Naive thymus-derived CD8-positive, alpha-beta T cell (primary cell): ENCODE data around the gene CCDC69. TPM values are rescaled to one million over a fixed set of nuclear protein-coding genes. Genes with fewer than 3 reads are reported as not detected.
A peak's percentile ranks its signal among the peaks of the same experiment; 100 is the strongest.

Experiments used
- ATAC-seq, 2 donors: fragments of 150-1000 bp; cut with Tn5 transposase in 1 of 2; sonication (Bioruptor Pico), chemical (Tn5 transposase) in 1 of 2; 1 replicate in 1 of 2; 2 replicates in 1 of 2; pipeline ENCODE4 v1.10.0; 2021; ENCODE audit warnings: mild to moderate bottlenecking in 2 of 2, moderate library complexity in 2 of 2
- POLR2A ChIA-PET: fragments of 350-600 bp; sonication (Branson Sonifier 250); formaldehyde crosslinking; loops from one replicate; lab custom pipeline; 2021; ENCODE audit warnings: antibody characterized with exemption; lab: Charles Lee
- DNase-seq, 10 donors: peaks; one replicate each; pipeline versions ENCODE4 v3.0.0 to v3.0.0-alpha.2; 2020 to 2022
- H3K27ac Mint-ChIP-seq, 10 donors: one replicate each; pipeline ENCODE4 v1.8.0; 2020 to 2022; ENCODE audit warnings: mild to moderate bottlenecking in 10 of 10, mixed read lengths in 10 of 10, moderate library complexity in 4 of 10, inconsistent platforms in 1 of 10
- H3K27me3 Mint-ChIP-seq, 5 donors: one replicate each; pipeline ENCODE4 v1.8.0; 2021 to 2022; ENCODE audit warnings: mixed read lengths in 5 of 5
- H3K36me3 Mint-ChIP-seq, 3 donors: one replicate each; pipeline ENCODE4 v1.8.0; 2020 to 2022; ENCODE audit warnings: mixed read lengths in 3 of 3, mild to moderate bottlenecking in 2 of 3, inconsistent platforms in 1 of 3
- H3K4me1 Mint-ChIP-seq, 4 donors: one replicate each; pipeline ENCODE4 v1.8.0; 2021 to 2022; ENCODE audit warnings: mixed read lengths in 4 of 4
- H3K4me3 Mint-ChIP-seq, 10 donors: one replicate each; pipeline ENCODE4 v1.8.0; 2020 to 2022; ENCODE audit warnings: mild to moderate bottlenecking in 10 of 10, mixed read lengths in 10 of 10, moderate library complexity in 6 of 10, inconsistent platforms in 1 of 10
- H3K9me3 Mint-ChIP-seq, 9 donors: one replicate each; pipeline ENCODE4 v1.8.0; 2020 to 2022; ENCODE audit warnings: mixed read lengths in 9 of 9, mild to moderate bottlenecking in 3 of 9, inconsistent platforms in 1 of 9, moderate library complexity in 1 of 9
- polyA plus RNA-seq, 3 donors: library from polyadenylated mRNA; unstranded; fragments of 300-500 nt; fragmentation: Illumina TruSeq; gene quantifications; one replicate each; pipeline ENCODE4 v1.2.3, GENCODE V29; 2021
- total RNA-seq, 8 experiments: library from RNA in 2 of 8; stranded (reverse) in 2 of 8; gene quantifications; one replicate each; pipeline ENCODE4 v1.2.3 and lab custom pipeline; 2021 to 2026

The CCDC69 gene
- total and polyA plus RNA-seq, 5 experiments from 2014 or later, result 79.8 to 151 (median 130) TPM

GRCh38 chr5:151254556-151254955, 30.7 kb upstream of the CCDC69 start:
- DNase-seq (no peak), ATAC-seq (no peak)
- POLR2A ChIA-PET, result interaction anchor here (3.5 kb wide), 1 partner anchor 42 kb away, joined by 38 read pairs; no protein-coding TSS in a partner anchor
- Mint-ChIP-seq H3K4me3 (peak overlapping the region in 3 of 10 donors; percentile 29 to 95 (median 91)), H3K27ac (peak overlapping the region in 2 of 10 donors; percentile 22 to 75), H3K4me1 (peaks cover 29 to 83% (median 54%) of the 10 kb centered on the region in 4 donors), H3K36me3 (peaks cover 0 to 2% (median under 1%) of the 10 kb centered on the region in 3 donors), H3K27me3 (no peaks in the 10 kb centered on the region), H3K9me3 (no peaks in the 10 kb centered on the region)

GRCh38 chr5:151253605-151253950, 29.7 kb upstream of the CCDC69 start:
- H3K4me1 Mint-ChIP-seq, result peaks cover 25 to 74% (median 48%) of the 10 kb centered on the region in 4 donors
- ATAC-seq (no peak), DNase-seq (no peak)
- peak overlapping the region; percentile 75 to 95 (median 95) for H3K4me3 Mint-ChIP-seq
- peak overlapping the region; percentile 75 to 98 (median 88) for H3K27ac Mint-ChIP-seq
- H3K9me3 Mint-ChIP-seq, result no peaks in the 10 kb centered on the region
- H3K27me3 Mint-ChIP-seq, result no peaks in the 10 kb centered on the region
- H3K36me3 Mint-ChIP-seq, result no peaks in the 10 kb centered on the region
- POLR2A ChIA-PET, result interaction anchor here (0.8 to 3.5 kb wide), 7 partner anchors 30 to 552 kb away, joined by 3 to 38 read pairs (median 6); partner anchors contain the start of genes CCDC69, RBM22 and TNIP1

GRCh38 chr5:151252762-151253604, 29.1 kb upstream of the CCDC69 start, which contains the start of gene GM2A:
Gene GM2A (plus strand): TSS chr5:151253185. CDS start chr5:151253217, 32 bp downstream.
- no peaks in the 10 kb centered on the region for H3K36me3 Mint-ChIP-seq
- peak; percentile 90 to 99 (median 96) for DNase-seq
- H3K4me1 Mint-ChIP-seq, result peaks cover 24 to 68% (median 45%) of the 10 kb centered on the region in 4 donors
- H3K27me3 Mint-ChIP-seq, result no peaks in the 10 kb centered on the region
- H3K27ac Mint-ChIP-seq, result peak within 1 kb of the TSS; percentile 75 to 98 (median 92)
- peak; percentile 95 to 99 for ATAC-seq
- H3K9me3 Mint-ChIP-seq, result no peaks in the 10 kb centered on the region
- H3K4me3 Mint-ChIP-seq, result peak within 1 kb of the TSS; percentile 75 to 95 (median 95)
- POLR2A ChIA-PET, result interaction anchor here (0.6 to 3.5 kb wide), 27 partner anchors 10 to 804 kb away, joined by 3 to 38 read pairs (median 5); partner anchors contain the start of genes ANXA6, CCDC69, G3BP1 and RBM22

GRCh38 chr5:151251621-151252020, 27.7 kb upstream of the CCDC69 start:
- Mint-ChIP-seq H3K27me3 (no peaks in the 10 kb centered on the region), H3K27ac (peak overlapping the region in 7 of 10 donors; percentile 6 to 98 (median 84)), H3K4me1 (peaks cover 18 to 54% (median 37%) of the 10 kb centered on the region in 4 donors), H3K4me3 (peak overlapping the region in 8 of 10 donors; percentile 60 to 95 (median 94)), H3K9me3 (no peaks in the 10 kb centered on the region), H3K36me3 (no peaks in the 10 kb centered on the region)
- ATAC-seq (no peak), DNase-seq (no peak)
- POLR2A ChIA-PET, result interaction anchor here (0.7 to 3.5 kb wide), 12 partner anchors 13 to 520 kb away, joined by 3 to 38 read pairs (median 8); partner anchors contain the start of genes ANXA6, CCDC69, G3BP1 and TNIP1

GRCh38 chr5:151251001-151251551, 27.2 kb upstream of the CCDC69 start:
- H3K36me3 Mint-ChIP-seq, result no peaks in the 10 kb centered on the region
- peak overlapping the region in 7 of 10 donors; percentile 25 to 92 (median 60) for H3K4me3 Mint-ChIP-seq
- POLR2A ChIA-PET, result interaction anchor here (0.7 to 3.5 kb wide), 5 partner anchors 28 to 109 kb away, joined by 3 to 38 read pairs (median 6); partner anchors contain the start of gene CCDC69
- no peaks in the 10 kb centered on the region for H3K9me3 Mint-ChIP-seq
- H3K27ac Mint-ChIP-seq, result peak overlapping the region in 7 of 10 donors; percentile 0 to 88 (median 22)
- ATAC-seq (no peak), DNase-seq (no peak)
- no peaks in the 10 kb centered on the region for H3K27me3 Mint-ChIP-seq
- H3K4me1 Mint-ChIP-seq, result peaks cover 18 to 51% (median 36%) of the 10 kb centered on the region in 4 donors

- ATAC-seq (no peak), DNase-seq (no peak)
- Mint-ChIP-seq H3K9me3 (no peaks in the 10 kb centered on the region), H3K27ac (peak overlapping the region in 5 of 10 donors; percentile 27 to 88 (median 58)), H3K36me3 (no peaks in the 10 kb centered on the region), H3K4me3 (peak overlapping the region in 5 of 10 donors; percentile 23 to 63 (median 44)), H3K4me1 (peaks cover 14 to 50% (median 32%) of the 10 kb centered on the region in 4 donors), H3K27me3 (no peaks in the 10 kb centered on the region)
- POLR2A ChIA-PET, result interaction anchor here (1.0 to 2.5 kb wide), 3 partner anchors 27 to 109 kb away, joined by 4 to 9 read pairs (median 6); partner anchors contain the start of gene CCDC69
Measured at GRCh38 chr5:151250346-151251000, 26.6 kb upstream of the CCDC69 start.

GRCh38 chr5:151249281-151249680, 25.4 kb upstream of the CCDC69 start:
- POLR2A ChIA-PET, result no interaction called here
- Mint-ChIP-seq H3K27me3 (no peaks in the 10 kb centered on the region), H3K4me1 (peaks cover 15 to 43% (median 28%) of the 10 kb centered on the region in 4 donors), H3K36me3 (no peaks in the 10 kb centered on the region), H3K9me3 (no peaks in the 10 kb centered on the region), H3K4me3 (no peak overlapping the region), H3K27ac (peak overlapping the region in 1 of 10 donors; percentile 43)
- no peak for DNase-seq
- ATAC-seq, result no peak

- H3K4me3 Mint-ChIP-seq, result no peak overlapping the region
- DNase-seq (no peak), ATAC-seq (no peak)
- POLR2A ChIA-PET, result no interaction called here
- peaks cover 11 to 43% (median 26%) of the 10 kb centered on the region in 4 donors for H3K4me1 Mint-ChIP-seq
- H3K27me3 Mint-ChIP-seq, result no peaks in the 10 kb centered on the region
- no peaks in the 10 kb centered on the region for H3K9me3 Mint-ChIP-seq
- no peaks in the 10 kb centered on the region for H3K36me3 Mint-ChIP-seq
- no peak overlapping the region for H3K27ac Mint-ChIP-seq
Measured at GRCh38 chr5:151248651-151249050, 24.8 kb upstream of the CCDC69 start.

- Mint-ChIP-seq H3K9me3 (no peaks in the 10 kb centered on the region), H3K4me1 (peaks cover 5 to 36% (median 14%) of the 10 kb centered on the region in 4 donors), H3K27ac (peak overlapping the region in 1 of 10 donors; percentile 7), H3K27me3 (no peaks in the 10 kb centered on the region), H3K36me3 (no peaks in the 10 kb centered on the region), H3K4me3 (no peak overlapping the region)
- POLR2A ChIA-PET, result no interaction called here
- ATAC-seq (no peak), DNase-seq (no peak)
Measured at GRCh38 chr5:151245680-151246219, 21.9 kb upstream of the CCDC69 start.

GRCh38 chr5:151244206-151244605, 20.3 kb upstream of the CCDC69 start:
- Mint-ChIP-seq H3K9me3 (no peaks in the 10 kb centered on the region), H3K36me3 (no peaks in the 10 kb centered on the region), H3K4me1 (peaks cover 7 to 39% (median 17%) of the 10 kb centered on the region in 4 donors), H3K27me3 (no peaks in the 10 kb centered on the region), H3K27ac (peak overlapping the region in 1 of 10 donors; percentile 49), H3K4me3 (no peak overlapping the region)
- DNase-seq, result no peak
- POLR2A ChIA-PET, result interaction anchor here (0.6 kb wide), 1 partner anchor 119 kb away, joined by 4 read pairs; no protein-coding TSS in a partner anchor
- no peak for ATAC-seq

GRCh38 chr5:151243564-151243963, 19.7 kb upstream of the CCDC69 start:
- Mint-ChIP-seq H3K27ac (peak overlapping the region in 2 of 10 donors; percentile 33 to 50), H3K9me3 (no peaks in the 10 kb centered on the region), H3K27me3 (no peaks in the 10 kb centered on the region), H3K36me3 (no peaks in the 10 kb centered on the region), H3K4me1 (peaks cover 9 to 40% (median 23%) of the 10 kb centered on the region in 4 donors), H3K4me3 (no peak overlapping the region)
- DNase-seq (no peak), ATAC-seq (no peak)
- POLR2A ChIA-PET, result interaction anchor here (0.7 kb wide), 2 partner anchors 9 to 133 kb away, joined by 3 to 4 read pairs; partner anchors contain the start of gene GM2A
